ENCODE data around the gene KIF2A.

DNA sequence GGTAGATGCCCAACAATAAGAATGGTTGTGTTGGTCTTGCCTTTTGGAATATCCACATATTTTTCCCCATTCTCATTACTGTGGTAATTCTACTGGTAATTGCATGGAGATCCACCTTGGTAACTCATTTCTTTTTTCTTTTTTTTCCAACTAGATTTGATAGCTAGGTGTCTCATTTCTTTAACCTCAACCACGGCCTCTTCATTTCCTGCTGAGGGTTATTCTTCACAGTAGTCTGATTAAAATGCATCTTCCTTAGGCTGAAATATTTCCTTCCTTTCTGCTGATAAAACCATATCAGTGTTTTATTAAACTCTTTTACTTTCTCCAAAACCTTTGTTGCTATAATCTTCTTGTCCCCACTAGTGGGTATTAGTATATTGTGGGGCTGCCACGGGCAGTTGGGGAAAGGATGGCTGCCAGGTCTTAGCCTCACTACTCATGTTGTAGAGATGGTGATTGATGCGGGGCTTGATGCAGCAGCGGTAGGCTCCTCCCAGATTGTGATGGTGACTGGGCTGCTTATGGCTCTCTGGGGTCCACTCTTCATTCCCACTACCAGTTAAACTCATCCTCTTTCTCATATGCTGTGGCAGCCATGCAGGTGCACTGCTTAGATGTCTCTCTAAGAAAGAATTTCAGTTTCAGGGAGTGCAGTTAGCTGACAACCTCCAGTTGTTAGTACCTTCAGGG is 35.9 kb downstream of the KIF2A start:
- TF ChIP-seq EP300 (IDR thresholded peaks at IDR 0.05; ENCODE audit: borderline replicate concordance) (no peak), RAD21 (IDR thresholded peaks at IDR 0.05; ENCODE audit: low read depth) (no peak), YY1 (IDR thresholded peaks at IDR 0.05; ENCODE audit: low read depth) (no peak), CREB1 (IDR thresholded peaks at IDR 0.05; ENCODE audit: low read depth) (no peak), NFIC (IDR thresholded peaks at IDR 0.05) (no peak), CEBPB (IDR thresholded peaks at IDR 0.05) (no peak), FOXM1 (IDR thresholded peaks at IDR 0.05; ENCODE audit: borderline replicate concordance, low read depth) (no peak), TAF1 (IDR thresholded peaks at IDR 0.05; ENCODE audit: low read depth) (no peak)
- TF ChIP-seq, protein P1, sequence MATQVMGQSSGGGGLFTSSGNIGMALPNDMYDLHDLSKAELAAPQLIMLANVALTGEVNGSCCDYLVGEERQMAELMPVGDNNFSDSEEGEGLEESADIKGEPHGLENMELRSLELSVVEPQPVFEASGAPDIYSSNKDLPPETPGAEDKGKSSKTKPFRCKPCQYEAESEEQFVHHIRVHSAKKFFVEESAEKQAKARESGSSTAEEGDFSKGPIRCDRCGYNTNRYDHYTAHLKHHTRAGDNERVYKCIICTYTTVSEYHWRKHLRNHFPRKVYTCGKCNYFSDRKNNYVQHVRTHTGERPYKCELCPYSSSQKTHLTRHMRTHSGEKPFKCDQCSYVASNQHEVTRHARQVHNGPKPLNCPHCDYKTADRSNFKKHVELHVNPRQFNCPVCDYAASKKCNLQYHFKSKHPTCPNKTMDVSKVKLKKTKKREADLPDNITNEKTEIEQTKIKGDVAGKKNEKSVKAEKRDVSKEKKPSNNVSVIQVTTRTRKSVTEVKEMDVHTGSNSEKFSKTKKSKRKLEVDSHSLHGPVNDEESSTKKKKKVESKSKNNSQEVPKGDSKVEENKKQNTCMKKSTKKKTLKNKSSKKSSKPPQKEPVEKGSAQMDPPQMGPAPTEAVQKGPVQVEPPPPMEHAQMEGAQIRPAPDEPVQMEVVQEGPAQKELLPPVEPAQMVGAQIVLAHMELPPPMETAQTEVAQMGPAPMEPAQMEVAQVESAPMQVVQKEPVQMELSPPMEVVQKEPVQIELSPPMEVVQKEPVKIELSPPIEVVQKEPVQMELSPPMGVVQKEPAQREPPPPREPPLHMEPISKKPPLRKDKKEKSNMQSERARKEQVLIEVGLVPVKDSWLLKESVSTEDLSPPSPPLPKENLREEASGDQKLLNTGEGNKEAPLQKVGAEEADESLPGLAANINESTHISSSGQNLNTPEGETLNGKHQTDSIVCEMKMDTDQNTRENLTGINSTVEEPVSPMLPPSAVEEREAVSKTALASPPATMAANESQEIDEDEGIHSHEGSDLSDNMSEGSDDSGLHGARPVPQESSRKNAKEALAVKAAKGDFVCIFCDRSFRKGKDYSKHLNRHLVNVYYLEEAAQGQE (IDR thresholded peaks at IDR 0.05; ENCODE audit: low read depth), result no peak
- TF ChIP-seq, protein P2, sequence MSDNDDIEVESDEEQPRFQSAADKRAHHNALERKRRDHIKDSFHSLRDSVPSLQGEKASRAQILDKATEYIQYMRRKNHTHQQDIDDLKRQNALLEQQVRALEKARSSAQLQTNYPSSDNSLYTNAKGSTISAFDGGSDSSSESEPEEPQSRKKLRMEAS (IDR thresholded peaks at IDR 0.05), result no peak
- TF ChIP-seq, protein P3, sequence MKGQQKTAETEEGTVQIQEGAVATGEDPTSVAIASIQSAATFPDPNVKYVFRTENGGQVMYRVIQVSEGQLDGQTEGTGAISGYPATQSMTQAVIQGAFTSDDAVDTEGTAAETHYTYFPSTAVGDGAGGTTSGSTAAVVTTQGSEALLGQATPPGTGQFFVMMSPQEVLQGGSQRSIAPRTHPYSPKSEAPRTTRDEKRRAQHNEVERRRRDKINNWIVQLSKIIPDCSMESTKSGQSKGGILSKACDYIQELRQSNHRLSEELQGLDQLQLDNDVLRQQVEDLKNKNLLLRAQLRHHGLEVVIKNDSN (IDR thresholded peaks at IDR 0.05), result no peak

All from Ishikawa (cell line).